Dermis microvascular lymphatic vessel endothelial cell (primary cell): ENCODE measurements around the gene NUAK1. TPM values are rescaled to one million over a fixed set of nuclear protein-coding genes. Genes with fewer than 3 reads are reported as not detected.

Source experiments
- DNase-seq, 2 donors: peaks; one replicate each; pipeline versions ENCODE4 v3.0.0 to v3.0.0-alpha.2; 2010; ENCODE audit warnings: low read depth in 2 of 2
- total RNA-seq: library from RNA; depleted of rRNA; stranded (reverse); fragments of >200 nt; gene quantifications from 2 replicates; pipeline ENCODE4 v1.2.1, GENCODE V29; 2014

The NUAK1 gene
- total RNA-seq, 1 donor from 2014 or later = 22.2 TPM

DNA sequence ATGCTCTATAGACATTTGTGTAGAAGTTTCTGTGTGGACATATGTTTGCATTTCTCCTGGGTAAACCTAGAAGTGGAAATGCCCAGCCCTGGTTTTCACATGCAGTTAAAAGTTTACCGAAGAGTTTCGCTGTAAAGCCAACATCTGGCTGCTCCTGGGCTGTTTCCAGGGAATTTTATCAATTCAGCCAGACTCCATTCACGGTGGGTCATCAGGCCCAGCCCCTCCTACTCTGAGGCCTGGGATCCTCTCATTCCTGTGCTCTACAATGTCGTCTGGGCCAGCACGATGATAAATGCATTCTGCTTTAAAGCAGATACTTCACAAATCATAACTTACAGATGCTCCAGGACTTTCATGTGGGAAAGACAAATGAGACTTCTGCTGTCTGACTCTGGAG is 7.1 kb downstream of the NUAK1 start:
- peak in 1 of 2 donors; percentile 49 for DNase-seq

- no peak for DNase-seq
Measured at GRCh38 chr12:106130474-106131113, 8.2 kb downstream of the NUAK1 start.

GRCh38 chr12:106128585-106129328 is 10.0 kb downstream of the NUAK1 start:
- no peak for DNase-seq

DNA sequence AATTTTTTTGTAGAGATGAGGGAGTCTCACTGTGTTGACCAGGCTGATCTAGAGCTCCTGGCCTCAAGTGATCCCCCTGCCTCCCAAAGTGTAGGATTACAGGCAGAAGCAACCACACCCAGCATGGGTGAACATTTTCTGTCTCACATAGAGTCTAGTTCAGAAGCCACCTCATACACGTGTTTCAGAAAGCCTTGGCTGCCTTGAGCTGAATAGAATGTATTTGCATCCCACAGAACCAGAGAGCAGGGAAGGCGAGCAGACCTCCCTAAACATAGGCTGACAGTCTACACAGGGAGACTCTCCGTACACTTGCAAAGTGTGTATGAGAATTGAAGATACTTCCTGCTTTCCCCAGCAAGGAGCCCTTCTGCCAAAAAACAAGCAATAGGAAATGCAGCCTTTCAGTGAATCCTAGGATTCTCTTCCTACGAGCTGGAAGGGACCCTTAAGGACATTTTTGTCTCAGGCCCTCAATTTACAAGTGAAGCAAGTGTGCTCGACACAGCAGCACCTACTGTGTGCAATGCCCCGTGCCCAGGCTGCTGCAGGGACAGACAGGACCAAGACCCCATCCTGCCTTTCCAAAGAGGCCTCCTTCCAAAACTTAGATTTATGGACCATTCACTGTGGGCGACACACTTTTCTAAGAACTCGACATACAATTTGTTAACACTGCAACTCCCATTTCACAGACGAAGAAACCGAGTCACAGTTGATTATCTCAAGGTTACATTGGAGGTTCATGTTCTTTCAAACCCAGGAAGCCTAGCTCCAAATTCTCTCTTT is 11.2 kb downstream of the NUAK1 start:
- DNase-seq = no peak

- DNase-seq = peak in 1 of 2 donors; percentile 50
Measured at GRCh38 chr12:106126441-106127337, 12.1 kb downstream of the NUAK1 start.

DNA sequence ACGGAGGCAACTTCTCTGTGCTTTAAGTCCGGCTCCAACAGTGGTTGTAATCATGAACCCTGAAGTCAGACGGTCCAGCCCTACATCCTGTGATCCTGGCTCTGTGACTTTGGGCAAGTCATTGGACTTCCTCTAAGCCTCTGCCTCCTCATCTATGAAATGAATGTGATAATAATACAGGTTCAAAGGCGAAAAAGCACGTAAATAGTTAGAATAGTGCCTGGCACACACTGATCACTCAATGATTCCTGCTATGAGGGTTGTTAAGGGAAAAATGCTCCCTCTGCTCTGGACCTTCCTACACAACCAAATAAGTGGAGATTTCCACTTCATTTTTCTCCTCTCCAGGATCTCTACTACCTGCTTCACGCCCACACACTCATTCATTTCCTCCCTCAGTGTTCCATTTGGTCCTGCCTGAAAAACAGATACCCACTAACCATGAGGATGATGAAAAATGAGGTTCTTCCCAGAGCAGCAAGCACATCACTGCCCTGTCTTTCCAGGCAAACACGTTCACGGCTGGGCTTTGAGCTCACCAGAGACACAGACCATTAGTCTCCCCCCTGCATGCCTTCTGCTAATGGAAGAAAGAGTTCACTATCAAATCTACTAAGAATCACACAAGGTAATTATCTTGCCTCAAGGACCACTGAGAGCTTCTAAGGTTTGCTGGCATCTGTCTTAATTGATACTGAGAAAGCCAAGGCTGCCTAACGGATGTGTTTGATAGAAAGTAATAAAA is 13.2 kb downstream of the NUAK1 start:
- DNase-seq = no peak

GRCh38 chr12:106123551-106124081 is 15.1 kb downstream of the NUAK1 start:
- no peak for DNase-seq

DNA sequence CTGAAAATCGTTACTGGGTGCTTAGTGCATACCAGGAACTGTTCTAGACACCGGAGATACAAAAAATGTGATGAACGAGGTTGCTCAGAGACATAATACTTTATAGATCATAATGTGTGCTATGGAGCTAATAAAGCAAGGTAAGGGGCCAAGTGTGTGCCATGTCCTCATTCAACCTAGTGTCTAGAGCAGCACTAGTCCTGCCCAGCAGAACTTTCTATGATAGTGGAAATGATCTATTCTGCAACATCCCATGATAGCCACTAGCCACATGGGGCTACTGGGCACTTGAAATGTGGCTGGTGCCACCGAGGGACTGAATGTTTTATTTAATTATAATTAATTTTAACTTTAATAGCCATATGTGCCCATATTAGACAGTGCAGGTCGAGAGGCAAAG is 15.6 kb downstream of the NUAK1 start:
- no peak for DNase-seq

- no peak for DNase-seq
Measured at GRCh38 chr12:106122004-106122403, 16.8 kb downstream of the NUAK1 start.

- no peak for DNase-seq
Measured at GRCh38 chr12:106120519-106121105, 18.1 kb downstream of the NUAK1 start.

- DNase-seq = no peak
Measured at GRCh38 chr12:106119301-106119700, 19.5 kb downstream of the NUAK1 start.

- DNase-seq = no peak
Measured at GRCh38 chr12:106118381-106119130, 20.2 kb downstream of the NUAK1 start.

DNA sequence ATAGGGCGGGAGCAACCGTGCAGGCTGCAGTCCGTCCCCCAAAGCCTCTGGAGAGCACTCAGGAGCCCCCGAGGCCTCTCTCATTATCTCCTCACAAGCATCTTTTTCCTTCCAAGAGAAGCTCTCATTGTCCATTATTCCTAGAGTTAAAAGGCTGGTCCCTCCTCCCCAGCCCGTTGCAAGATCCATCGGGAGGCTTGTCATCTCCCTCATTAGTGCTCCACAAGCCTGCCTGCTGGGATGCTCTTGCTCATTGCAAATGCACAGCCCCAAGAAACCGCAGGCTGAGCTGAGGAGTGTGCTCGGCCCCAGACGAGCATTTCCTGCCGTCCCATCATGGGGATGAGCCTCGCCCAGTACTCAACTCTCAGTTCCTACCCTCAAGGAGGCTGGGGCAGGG is 23.3 kb downstream of the NUAK1 start:
- DNase-seq = no peak

DNA sequence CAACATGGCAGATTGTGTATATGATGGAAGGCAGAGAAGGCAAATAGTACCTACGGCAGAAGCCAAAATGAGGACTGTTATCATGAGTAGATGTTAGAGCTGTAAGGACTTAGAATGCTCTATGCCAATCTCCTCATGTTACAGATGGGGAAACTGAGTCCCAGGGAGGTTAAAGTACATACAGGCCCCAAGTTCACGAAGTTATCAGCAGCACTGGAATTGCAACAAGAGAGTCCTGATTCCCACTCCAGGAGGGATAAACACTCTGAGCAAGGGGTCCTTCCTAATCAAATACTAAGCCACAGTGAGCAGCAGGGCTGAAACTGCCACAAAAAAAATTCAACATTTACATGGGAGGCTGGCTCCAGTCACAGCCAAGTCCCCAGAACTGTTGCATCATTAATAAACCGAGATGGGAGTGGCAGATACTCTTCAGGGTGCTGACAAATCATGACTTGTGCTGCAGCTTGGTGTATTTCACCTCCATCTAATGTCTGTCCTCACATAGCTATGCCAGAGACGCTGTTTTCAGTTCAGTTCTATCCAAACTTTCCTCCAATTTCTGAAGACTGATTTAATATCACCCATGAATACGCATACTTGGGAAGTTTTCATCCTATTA is 24.2 kb downstream of the NUAK1 start:
- no peak for DNase-seq

- no peak for DNase-seq
Measured at GRCh38 chr12:106113824-106114446, 24.8 kb downstream of the NUAK1 start.

GRCh38 chr12:106113446-106113823 is 25.3 kb downstream of the NUAK1 start:
- peak in 1 of 2 donors; percentile 56 for DNase-seq

GRCh38 chr12:106113042-106113441 is 25.7 kb downstream of the NUAK1 start:
- no peak for DNase-seq

- DNase-seq = no peak
Measured at GRCh38 chr12:106112145-106112821, 26.5 kb downstream of the NUAK1 start.
